HUES48 (cell line): ENCODE measurements around the gene GRIK4.

Experiments
- H3K27ac ChIP-seq: one replicate; pipeline ENCODE4 v1.7.0; 2013; ENCODE audit warnings: low read depth, low read length, inconsistent platforms
- H3K27me3 ChIP-seq: 2 replicates; pipeline ENCODE4 v1.6.1; 2013; ENCODE audit warnings: mild to moderate bottlenecking, low read length; ENCODE audit not compliant: control insufficient read depth, insufficient read depth
- H3K36me3 ChIP-seq: 2 replicates; pipeline ENCODE4 v1.6.1; 2013; ENCODE audit warnings: low read length; ENCODE audit not compliant: control insufficient read depth, insufficient read depth
- H3K4me1 ChIP-seq: 2 replicates; pipeline ENCODE4 v1.6.1; 2013; ENCODE audit warnings: mild to moderate bottlenecking, low read length; ENCODE audit not compliant: control insufficient read depth, insufficient read depth
- H3K4me3 ChIP-seq: 2 replicates; pipeline ENCODE4 v1.5.1; 2013; ENCODE audit warnings: mild to moderate bottlenecking, low read depth, low read length
- H3K9ac ChIP-seq: 2 replicates; pipeline ENCODE4 v1.6.1; 2013; ENCODE audit warnings: mild to moderate bottlenecking, low read depth, low read length, moderate library complexity
- H3K9me3 ChIP-seq: 2 replicates; pipeline ENCODE4 v1.6.1; 2013; ENCODE audit warnings: low read length; ENCODE audit not compliant: control insufficient read depth, insufficient read depth

GRIK4 gene

GRCh38 chr11:120509346-120510053 lies 2.0 kb upstream of the GRIK4 start:
- Histone ChIP-seq H3K9me3 (no peaks in the 10 kb centered on the region), H3K27me3 (peaks cover 33% of the 10 kb centered on the region)

GRCh38 chr11:120510406-120511115 lies 987 bp upstream of the GRIK4 start:
- Histone ChIP-seq H3K27ac (no peak overlapping the region), H3K4me3 (no peak overlapping the region), H3K9ac (no peak overlapping the region), H3K36me3 (no peaks in the 10 kb centered on the region), H3K4me1 (peaks cover under 1% of the 10 kb centered on the region; the same call in 1 of the 2 replicates), H3K27me3 (peaks cover 37% of the 10 kb centered on the region), H3K9me3 (no peaks in the 10 kb centered on the region)

More at GRCh38 chr11:120509346-120510053, 2.0 kb upstream of the GRIK4 start:
- Histone ChIP-seq H3K36me3 (no peaks in the 10 kb centered on the region), H3K4me1 (peaks cover 5% of the 10 kb centered on the region; the same call in 1 of the 2 replicates), H3K4me3 (no peak overlapping the region), H3K9ac (no peak overlapping the region), H3K27ac (no peak overlapping the region)

- Histone ChIP-seq H3K9ac (no peak overlapping the region), H3K4me3 (peak overlapping the region; percentile 60), H3K36me3 (no peaks in the 10 kb centered on the region), H3K4me1 (peaks cover 7% of the 10 kb centered on the region), H3K27ac (no peak overlapping the region), H3K27me3 (peaks cover 43% of the 10 kb centered on the region), H3K9me3 (no peaks in the 10 kb centered on the region)
Observed at GRCh38 chr11:120511820-120512738, 531 bp downstream of the GRIK4 start.

- H3K4me1 ChIP-seq, result peaks cover 15% of the 10 kb centered on the region
- no peak overlapping the region for H3K4me3 ChIP-seq
Observed at GRCh38 chr11:120512739-120513435, 1.3 kb downstream of the GRIK4 start.

GRCh38 chr11:120513436-120514315 lies 2.1 kb downstream of the GRIK4 start:
- Histone ChIP-seq H3K9ac (no peak overlapping the region), H3K4me3 (no peak overlapping the region), H3K9me3 (no peaks in the 10 kb centered on the region), H3K27me3 (peaks cover 43% of the 10 kb centered on the region), H3K27ac (no peak overlapping the region), H3K36me3 (no peaks in the 10 kb centered on the region), H3K4me1 (peaks cover 16% of the 10 kb centered on the region)

More at GRCh38 chr11:120512739-120513435, 1.3 kb downstream of the GRIK4 start:
- H3K27me3 ChIP-seq, result peaks cover 43% of the 10 kb centered on the region
- no peak overlapping the region for H3K27ac ChIP-seq
- no peaks in the 10 kb centered on the region for H3K36me3 ChIP-seq
- H3K9me3 ChIP-seq, result no peaks in the 10 kb centered on the region
- no peak overlapping the region for H3K9ac ChIP-seq

GRCh38 chr11:120514541-120515121 lies 3.1 kb downstream of the GRIK4 start:
- Histone ChIP-seq H3K4me3 (no peak overlapping the region), H3K4me1 (peaks cover 16% of the 10 kb centered on the region), H3K36me3 (no peaks in the 10 kb centered on the region), H3K9ac (no peak overlapping the region), H3K27ac (no peak overlapping the region), H3K9me3 (no peaks in the 10 kb centered on the region), H3K27me3 (peaks cover 43% of the 10 kb centered on the region)

- H3K4me3 ChIP-seq, result no peak overlapping the region
- H3K27me3 ChIP-seq, result peaks cover 39% of the 10 kb centered on the region
- H3K9me3 ChIP-seq, result no peaks in the 10 kb centered on the region
- no peak overlapping the region for H3K27ac ChIP-seq
- H3K36me3 ChIP-seq, result no peaks in the 10 kb centered on the region
- peaks cover 16% of the 10 kb centered on the region for H3K4me1 ChIP-seq
- no peak overlapping the region for H3K9ac ChIP-seq
Observed at GRCh38 chr11:120515186-120515723, 3.7 kb downstream of the GRIK4 start.

GRCh38 chr11:120516461-120517389 lies 5.2 kb downstream of the GRIK4 start:
- Histone ChIP-seq H3K27ac (no peak overlapping the region), H3K36me3 (no peaks in the 10 kb centered on the region), H3K9me3 (no peaks in the 10 kb centered on the region), H3K4me1 (peaks cover 16% of the 10 kb centered on the region), H3K4me3 (no peak overlapping the region), H3K9ac (no peak overlapping the region), H3K27me3 (peaks cover 33% of the 10 kb centered on the region)

- Histone ChIP-seq H3K27ac (no peak overlapping the region), H3K9me3 (no peaks in the 10 kb centered on the region), H3K36me3 (no peaks in the 10 kb centered on the region), H3K4me1 (peaks cover 16% of the 10 kb centered on the region), H3K27me3 (peaks cover 29% of the 10 kb centered on the region), H3K9ac (no peak overlapping the region), H3K4me3 (no peak overlapping the region)
Observed at GRCh38 chr11:120517390-120517761, 5.8 kb downstream of the GRIK4 start.
